GM12864 (cell line): ENCODE measurements around the gene STOML1.

ENCODE experiments used
- DNase-seq: peaks from one replicate; pipeline ENCODE4 v3.0.0-alpha.2; 2011; ENCODE audit warnings: low read depth
- H3K4me3 ChIP-seq: 2 replicates; pipeline ENCODE4 v1.5.1; 2011; ENCODE audit warnings: mild to moderate bottlenecking, low read depth, low read length, control low read depth
- CTCF ChIP-seq: IDR thresholded peaks from 2 replicates; pipeline ENCODE4 v1.5.1; 2011; ENCODE audit warnings: low read depth, mild to moderate bottlenecking, moderate library complexity, low read length, control low read depth, inconsistent platforms; ENCODE audit errors: missing control alignments

The STOML1 gene

GRCh38 chr15:73955861-73956742, 36.0 kb downstream of the STOML1 start:
- no peak for TF ChIP-seq CTCF
- H3K4me3 ChIP-seq: no peak overlapping the region
- no peak for DNase-seq

- no peak overlapping the region for H3K4me3 ChIP-seq
- TF ChIP-seq CTCF: no peak
- DNase-seq: no peak
Observed at GRCh38 chr15:73955326-73955725, 36.8 kb downstream of the STOML1 start.

GRCh38 chr15:73954188-73955145, 37.6 kb downstream of the STOML1 start:
- no peak for DNase-seq
- no peak overlapping the region for H3K4me3 ChIP-seq
- no peak for TF ChIP-seq CTCF

- no peak overlapping the region for H3K4me3 ChIP-seq
- TF ChIP-seq CTCF: no peak
- DNase-seq: no peak
Observed at GRCh38 chr15:73952913-73953750, 39.0 kb downstream of the STOML1 start.

- TF ChIP-seq CTCF: no peak
- DNase-seq: no peak
- no peak overlapping the region for H3K4me3 ChIP-seq
Observed at GRCh38 chr15:73952171-73952912, 39.8 kb downstream of the STOML1 start.

GRCh38 chr15:73951601-73952000, 40.5 kb downstream of the STOML1 start:
- H3K4me3 ChIP-seq: no peak overlapping the region
- no peak for DNase-seq
- TF ChIP-seq CTCF: no peak
